ENCODE measurements around the gene STARD8. TPM values are rescaled to one million over a fixed set of nuclear protein-coding genes. Genes with fewer than 3 reads are reported as not detected.

The STARD8 gene
- total and polyA plus RNA-seq, 2 donors (not counting 1 experiment from before 2014, with no cell fraction given) = 0.33 to 0.54 TPM

- no CpG with 5 or more reads among the region's 3 CpGs for WGBS (ENCODE audit: insufficient coverage)
- Histone ChIP-seq H3K4me2 (replicated peaks; ENCODE audit: low read depth, low read length, poor library complexity, severe bottlenecking) (no peak overlapping the region), H4K20me1 (ENCODE audit: control insufficient read depth, insufficient read depth, low read length, poor library complexity, severe bottlenecking) (no peaks in the 10 kb centered on the region), H3K36me3 (replicated peaks in 1 of 2; ENCODE audit: control extremely low read depth in 1 of 2, control insufficient read depth in 1 of 2, extremely low read depth in 1 of 2, insufficient read depth in 2 of 2, low read length in 1 of 2) (no peaks in the 10 kb centered on the region), H3K27me3 (replicated peaks in 1 of 4; ENCODE audit: control extremely low read depth in 1 of 4, control insufficient read depth in 3 of 4, insufficient read depth in 4 of 4, low read length in 3 of 4) (no peaks in the 10 kb centered on the region), H3K79me2 (ENCODE audit: control insufficient read depth, insufficient read depth, low read length) (no peaks in the 10 kb centered on the region), H3K9ac (ENCODE audit: low read length) (no peak overlapping the region), H2AFZ (ENCODE audit: insufficient read depth, low read depth, low read length, poor library complexity, severe bottlenecking) (no peak overlapping the region), H3K27ac (ENCODE audit: low read length in 2 of 2) (no peak overlapping the region), H3K4me1 (ENCODE audit: control insufficient read depth in 2 of 2, insufficient read depth in 2 of 2, low read length in 2 of 2) (no peaks in the 10 kb centered on the region), H3K9me3 (ENCODE audit: control extremely low read depth in 1 of 3, control insufficient read depth in 2 of 3, insufficient read depth in 1 of 3, low read length in 2 of 3) (no peaks in the 10 kb centered on the region), H3K4me3 (ENCODE audit: control extremely low read depth in 1 of 5, extremely low read depth in 1 of 5, insufficient read depth in 1 of 5, low read depth in 2 of 5, low read length in 4 of 5) (no peak overlapping the region)
- ChIA-PET CTCF (no interaction called here), POLR2A (no interaction called here)
- Mint-ChIP-seq H3K4me3 (no peak overlapping the region), H3K27ac (no peak overlapping the region), H3K27me3 (no peaks in the 10 kb centered on the region), H3K9me3 (ENCODE audit: insufficient read depth) (no peaks in the 10 kb centered on the region), H3K4me1 (no peaks in the 10 kb centered on the region)
- TF ChIP-seq, protein P1, sequence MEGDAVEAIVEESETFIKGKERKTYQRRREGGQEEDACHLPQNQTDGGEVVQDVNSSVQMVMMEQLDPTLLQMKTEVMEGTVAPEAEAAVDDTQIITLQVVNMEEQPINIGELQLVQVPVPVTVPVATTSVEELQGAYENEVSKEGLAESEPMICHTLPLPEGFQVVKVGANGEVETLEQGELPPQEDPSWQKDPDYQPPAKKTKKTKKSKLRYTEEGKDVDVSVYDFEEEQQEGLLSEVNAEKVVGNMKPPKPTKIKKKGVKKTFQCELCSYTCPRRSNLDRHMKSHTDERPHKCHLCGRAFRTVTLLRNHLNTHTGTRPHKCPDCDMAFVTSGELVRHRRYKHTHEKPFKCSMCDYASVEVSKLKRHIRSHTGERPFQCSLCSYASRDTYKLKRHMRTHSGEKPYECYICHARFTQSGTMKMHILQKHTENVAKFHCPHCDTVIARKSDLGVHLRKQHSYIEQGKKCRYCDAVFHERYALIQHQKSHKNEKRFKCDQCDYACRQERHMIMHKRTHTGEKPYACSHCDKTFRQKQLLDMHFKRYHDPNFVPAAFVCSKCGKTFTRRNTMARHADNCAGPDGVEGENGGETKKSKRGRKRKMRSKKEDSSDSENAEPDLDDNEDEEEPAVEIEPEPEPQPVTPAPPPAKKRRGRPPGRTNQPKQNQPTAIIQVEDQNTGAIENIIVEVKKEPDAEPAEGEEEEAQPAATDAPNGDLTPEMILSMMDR (IDR thresholded peaks at IDR 0.05) = no peak
- TF ChIP-seq EZH2 (IDR thresholded peaks at IDR 0.05; ENCODE audit: borderline replicate concordance, insufficient read depth, low read depth, low read length, poor library complexity, severe bottlenecking) = no peak
- ATAC-seq (ENCODE audit: low read depth) (no peak), DNase-seq (no peak)
- intact Hi-C loops (cut with micrococcal nuclease) = no loop called here
These were observed 56.4 kb downstream of the STARD8 start for GRCh38 chrX:68703846-68704245.

DNA sequence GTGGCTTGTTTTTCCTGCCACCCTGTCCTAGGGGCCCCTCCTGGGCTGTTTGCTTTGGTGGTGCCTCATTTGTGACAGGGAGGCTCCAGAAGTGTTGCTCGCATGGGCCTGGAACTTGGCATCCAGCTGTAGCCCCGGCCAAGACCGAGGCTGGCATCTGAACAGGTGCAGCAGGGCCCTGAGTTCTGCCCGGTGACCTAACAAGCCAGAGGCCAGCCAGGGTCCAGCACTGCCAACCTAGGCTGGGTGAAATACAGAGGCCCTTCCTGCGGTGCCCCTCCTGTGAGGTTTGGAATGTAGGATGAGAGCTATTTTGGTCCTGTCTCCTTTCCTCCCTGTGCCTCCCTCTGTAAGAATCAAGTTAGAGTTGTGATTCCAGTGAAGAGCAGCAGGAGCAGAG, 58.5 kb downstream of the STARD8 start:
- Histone ChIP-seq H3K9me3 (ENCODE audit: control extremely low read depth in 1 of 3, control insufficient read depth in 2 of 3, insufficient read depth in 1 of 3, low read length in 2 of 3) (no peaks in the 10 kb centered on the region), H3K9ac (ENCODE audit: low read length) (no peak overlapping the region), H3K27ac (ENCODE audit: low read length in 2 of 2) (no peak overlapping the region), H3K4me1 (ENCODE audit: control insufficient read depth in 2 of 2, insufficient read depth in 2 of 2, low read length in 2 of 2) (no peaks in the 10 kb centered on the region), H3K27me3 (replicated peaks in 1 of 4; ENCODE audit: control extremely low read depth in 1 of 4, control insufficient read depth in 3 of 4, insufficient read depth in 4 of 4, low read length in 3 of 4) (no peaks in the 10 kb centered on the region), H3K4me3 (ENCODE audit: control extremely low read depth in 1 of 5, extremely low read depth in 1 of 5, insufficient read depth in 1 of 5, low read depth in 2 of 5, low read length in 4 of 5) (no peak overlapping the region), H3K4me2 (replicated peaks; ENCODE audit: low read depth, low read length, poor library complexity, severe bottlenecking) (no peak overlapping the region), H2AFZ (ENCODE audit: insufficient read depth, low read depth, low read length, poor library complexity, severe bottlenecking) (no peak overlapping the region), H3K36me3 (replicated peaks in 1 of 2; ENCODE audit: control extremely low read depth in 1 of 2, control insufficient read depth in 1 of 2, extremely low read depth in 1 of 2, insufficient read depth in 2 of 2, low read length in 1 of 2) (no peaks in the 10 kb centered on the region), H4K20me1 (ENCODE audit: control insufficient read depth, insufficient read depth, low read length, poor library complexity, severe bottlenecking) (no peaks in the 10 kb centered on the region), H3K79me2 (ENCODE audit: control insufficient read depth, insufficient read depth, low read length) (no peaks in the 10 kb centered on the region)
- WGBS (ENCODE audit: insufficient coverage) = 100% methylated on average over 3 of the region's 5 CpGs
- intact Hi-C loops (cut with micrococcal nuclease) = no loop called here
- POLR2A ChIA-PET = no interaction called here
- no peaks in the 10 kb centered on the region for H3K4me1 Mint-ChIP-seq
- no peaks in the 10 kb centered on the region for H3K27me3 Mint-ChIP-seq
- no peak overlapping the region for H3K4me3 Mint-ChIP-seq
- DNase-seq = no peak
- no peaks in the 10 kb centered on the region for H3K9me3 Mint-ChIP-seq (ENCODE audit: insufficient read depth)
- H3K27ac Mint-ChIP-seq = no peak overlapping the region
- no peak for ATAC-seq (ENCODE audit: low read depth)
- TF ChIP-seq, protein P1 (IDR thresholded peaks at IDR 0.05) = no peak
- TF ChIP-seq EZH2 (IDR thresholded peaks at IDR 0.05; ENCODE audit: borderline replicate concordance, insufficient read depth, low read depth, low read length, poor library complexity, severe bottlenecking) = no peak
- CTCF ChIA-PET = no interaction called here

All from B cell (primary cell).